ENCODE measurements around the gene SAMD8. TPM values are rescaled to one million over a fixed set of nuclear protein-coding genes. Genes with fewer than 3 reads are reported as not detected.

Gene SAMD8
- total RNA-seq, 4 donors from 2014 or later: 18.5 to 36.0 (median 24.6) TPM

DNA sequence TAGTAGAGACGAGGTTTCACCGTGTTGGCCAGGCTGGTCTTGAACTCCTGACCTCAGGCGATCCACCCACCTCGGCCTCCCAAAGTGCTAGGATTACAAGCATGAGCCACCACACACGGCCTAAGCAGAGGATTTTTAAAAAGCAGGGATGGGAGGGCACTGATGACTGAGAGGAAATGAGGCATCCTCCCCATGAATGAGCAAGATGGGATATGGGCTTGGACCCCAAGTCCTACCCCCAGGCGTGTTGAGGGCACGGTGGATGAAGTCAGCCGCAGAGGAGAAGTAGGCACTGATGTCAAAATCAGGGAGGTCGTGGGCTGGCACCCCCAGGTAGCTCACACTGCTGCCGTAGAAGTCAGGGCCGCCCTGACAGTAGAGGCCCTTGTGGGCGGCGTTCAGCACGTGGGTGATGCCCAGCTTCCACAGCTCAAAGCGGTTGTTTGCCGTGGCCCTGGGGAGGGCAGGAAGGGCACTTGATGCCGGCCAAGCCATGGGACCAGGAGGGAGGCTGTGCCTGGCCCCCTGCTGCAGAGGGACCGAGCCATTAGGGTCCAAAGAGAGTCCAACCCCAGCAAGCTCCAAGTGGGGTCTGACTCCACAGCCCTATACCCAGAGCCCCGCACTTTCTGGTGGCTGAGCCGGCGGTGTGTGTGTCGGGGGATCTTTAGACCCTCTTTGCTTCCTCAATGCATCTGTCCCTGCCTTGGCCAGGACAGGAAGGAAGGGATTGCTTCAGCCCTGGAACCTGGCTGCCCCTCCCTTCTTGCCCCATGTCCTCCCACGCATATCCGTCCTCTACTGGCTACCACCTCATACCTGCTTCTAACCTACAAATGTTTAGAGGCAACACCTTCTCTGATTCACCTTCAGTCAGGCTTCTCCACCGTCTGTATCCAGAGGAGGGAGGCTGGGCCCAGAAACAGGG, 3.4 kb upstream of the SAMD8 start:
- TF ChIP-seq POLR2A (IDR thresholded peaks at IDR 0.05): no peak
- TF ChIP-seq, protein P1, sequence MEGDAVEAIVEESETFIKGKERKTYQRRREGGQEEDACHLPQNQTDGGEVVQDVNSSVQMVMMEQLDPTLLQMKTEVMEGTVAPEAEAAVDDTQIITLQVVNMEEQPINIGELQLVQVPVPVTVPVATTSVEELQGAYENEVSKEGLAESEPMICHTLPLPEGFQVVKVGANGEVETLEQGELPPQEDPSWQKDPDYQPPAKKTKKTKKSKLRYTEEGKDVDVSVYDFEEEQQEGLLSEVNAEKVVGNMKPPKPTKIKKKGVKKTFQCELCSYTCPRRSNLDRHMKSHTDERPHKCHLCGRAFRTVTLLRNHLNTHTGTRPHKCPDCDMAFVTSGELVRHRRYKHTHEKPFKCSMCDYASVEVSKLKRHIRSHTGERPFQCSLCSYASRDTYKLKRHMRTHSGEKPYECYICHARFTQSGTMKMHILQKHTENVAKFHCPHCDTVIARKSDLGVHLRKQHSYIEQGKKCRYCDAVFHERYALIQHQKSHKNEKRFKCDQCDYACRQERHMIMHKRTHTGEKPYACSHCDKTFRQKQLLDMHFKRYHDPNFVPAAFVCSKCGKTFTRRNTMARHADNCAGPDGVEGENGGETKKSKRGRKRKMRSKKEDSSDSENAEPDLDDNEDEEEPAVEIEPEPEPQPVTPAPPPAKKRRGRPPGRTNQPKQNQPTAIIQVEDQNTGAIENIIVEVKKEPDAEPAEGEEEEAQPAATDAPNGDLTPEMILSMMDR (IDR thresholded peaks at IDR 0.05): no peak
- Histone ChIP-seq H3K4me1 (peaks cover 25 to 52% (median 31%) of the 10 kb centered on the region in 3 donors), H3K36me3 (no peaks in the 10 kb centered on the region), H3K27me3 (no peaks in the 10 kb centered on the region), H3K9me3 (no peaks in the 10 kb centered on the region), H3K27ac (peak overlapping the region in 1 of 4 donors; percentile 57), H3K4me3 (no peak overlapping the region)
- WGBS, 2 donors: 64 to 77% methylated on average over 12 to 19 of the region's 25 CpGs
- DNase-seq: no peak
- intact Hi-C loops (cut with DNase I): no loop called here

DNA sequence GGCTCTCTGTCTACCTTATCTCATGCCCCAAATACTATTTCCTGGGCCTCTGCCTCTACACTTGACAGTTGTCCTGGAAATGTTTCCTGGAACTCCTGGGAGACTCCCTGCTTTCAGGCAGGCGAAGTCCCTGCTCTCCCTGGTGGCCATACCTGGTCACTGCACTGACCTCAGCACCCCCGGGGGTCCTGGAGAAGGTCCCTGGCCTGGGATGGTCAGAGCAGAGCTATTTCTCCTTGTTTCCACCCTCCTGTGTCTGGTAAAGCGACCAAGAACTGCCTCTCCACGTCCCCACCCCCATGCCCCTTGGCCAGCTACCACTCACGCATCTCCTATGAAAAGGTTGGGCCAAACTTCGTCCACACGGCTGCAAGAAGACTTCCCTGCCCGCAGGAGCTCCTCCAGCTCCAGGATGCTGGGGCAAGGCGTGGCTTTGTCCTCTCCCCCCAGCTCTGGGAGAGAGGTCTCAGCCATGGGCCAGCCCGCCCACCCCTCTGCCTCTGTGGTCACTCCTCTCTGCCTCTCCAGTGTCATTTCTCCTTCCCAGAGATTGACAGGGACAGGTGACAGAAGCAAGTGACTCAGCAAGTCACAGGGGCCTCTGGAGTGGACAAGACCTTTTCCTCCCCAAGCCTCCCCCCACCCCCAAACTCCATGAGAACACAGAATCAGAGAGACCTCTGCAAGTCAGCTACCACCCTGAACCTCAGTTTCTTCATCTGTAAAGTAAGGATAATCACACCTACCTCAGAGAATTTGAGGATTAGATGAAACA, 2.6 kb upstream of the SAMD8 start:
- Histone ChIP-seq H3K9me3 (no peaks in the 10 kb centered on the region), H3K4me3 (no peak overlapping the region), H3K27ac (peak overlapping the region in 1 of 4 donors; percentile 57), H3K27me3 (no peaks in the 10 kb centered on the region), H3K36me3 (no peaks in the 10 kb centered on the region), H3K4me1 (peaks cover 17 to 52% (median 31%) of the 10 kb centered on the region in 3 donors)
- intact Hi-C loops (cut with DNase I): no loop called here
- WGBS, 2 donors: 53 to 67% methylated on average over 4 to 7 of the region's 10 CpGs
- TF ChIP-seq POLR2A (IDR thresholded peaks at IDR 0.05): no peak
- TF ChIP-seq, protein P1 (IDR thresholded peaks at IDR 0.05): peak in 5 of 6 experiments; percentile 33 to 68 (median 38)
- no peak for DNase-seq

DNA sequence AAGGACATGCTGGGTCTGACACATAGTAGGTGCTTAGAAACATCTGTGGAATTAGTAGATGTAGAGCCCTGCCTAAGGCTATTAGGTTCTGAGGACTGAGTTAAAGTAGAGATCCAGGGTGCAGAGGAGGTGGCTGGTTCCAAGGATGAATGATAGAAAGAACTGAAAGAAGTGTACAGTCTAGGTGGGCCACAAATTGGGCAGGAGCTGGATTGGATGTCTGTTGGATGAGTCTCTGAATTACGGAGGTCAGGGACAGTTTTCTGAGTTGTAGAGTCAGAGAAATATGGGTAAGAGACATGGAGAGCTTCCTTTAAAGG, 2.0 kb upstream of the SAMD8 start:
- intact Hi-C loops (cut with DNase I): no loop called here
- H3K27ac ChIP-seq: no peak overlapping the region
- WGBS, 2 donors: 81 to 94% methylated on average over 1 of the region's 1 CpG
- H3K9me3 ChIP-seq: no peaks in the 10 kb centered on the region
- H3K4me1 ChIP-seq: peaks cover 13 to 52% (median 30%) of the 10 kb centered on the region in 3 donors
- no peaks in the 10 kb centered on the region for H3K27me3 ChIP-seq
- H3K36me3 ChIP-seq: no peaks in the 10 kb centered on the region
- no peak overlapping the region for H3K4me3 ChIP-seq
- DNase-seq: no peak
- no peak for TF ChIP-seq POLR2A (IDR thresholded peaks at IDR 0.05)

DNA sequence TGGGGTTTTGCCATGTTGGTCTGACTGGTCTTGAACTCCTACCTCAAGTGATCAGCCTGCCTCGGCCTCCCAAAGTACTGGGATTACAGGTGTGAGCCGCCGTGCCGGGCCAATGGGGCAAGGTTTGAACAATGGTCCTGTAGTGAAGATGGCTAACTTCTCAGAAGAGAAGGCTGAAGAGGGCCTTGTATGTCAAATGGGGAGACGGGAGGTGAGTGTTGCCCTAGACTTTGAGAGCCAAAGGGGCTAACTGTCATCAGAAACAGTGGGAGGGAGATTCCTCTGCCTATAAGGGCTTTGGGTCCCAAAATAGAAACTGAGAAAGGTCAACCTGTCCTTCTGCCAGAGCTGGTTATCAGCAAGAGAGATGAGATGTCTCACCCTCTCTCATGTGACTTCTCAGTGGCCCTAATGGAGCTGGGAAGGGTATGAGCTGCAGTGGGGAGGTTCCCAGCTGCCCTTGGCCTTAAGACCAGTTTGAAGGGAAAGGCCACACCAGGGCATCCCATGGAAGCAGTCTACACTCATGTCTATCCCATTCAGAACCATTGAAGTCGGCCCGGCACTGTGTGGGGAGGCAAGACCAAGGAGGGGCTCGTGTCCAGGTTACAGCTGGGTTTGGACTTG, 1.3 kb upstream of the SAMD8 start:
- Histone ChIP-seq H3K4me3 (no peak overlapping the region), H3K36me3 (no peaks in the 10 kb centered on the region), H3K9me3 (no peaks in the 10 kb centered on the region), H3K4me1 (peaks cover 6 to 52% (median 30%) of the 10 kb centered on the region in 3 donors), H3K27me3 (no peaks in the 10 kb centered on the region), H3K27ac (peak overlapping the region; percentile 97 to 100 (median 99))
- TF ChIP-seq, protein P1 (IDR thresholded peaks at IDR 0.05): no peak
- no peak for TF ChIP-seq POLR2A (IDR thresholded peaks at IDR 0.05)
- 98 to 99% methylated on average over 4 to 8 of the region's 8 CpGs for WGBS, 2 donors
- no peak for DNase-seq
- intact Hi-C loops (cut with DNase I): no loop called here

DNA sequence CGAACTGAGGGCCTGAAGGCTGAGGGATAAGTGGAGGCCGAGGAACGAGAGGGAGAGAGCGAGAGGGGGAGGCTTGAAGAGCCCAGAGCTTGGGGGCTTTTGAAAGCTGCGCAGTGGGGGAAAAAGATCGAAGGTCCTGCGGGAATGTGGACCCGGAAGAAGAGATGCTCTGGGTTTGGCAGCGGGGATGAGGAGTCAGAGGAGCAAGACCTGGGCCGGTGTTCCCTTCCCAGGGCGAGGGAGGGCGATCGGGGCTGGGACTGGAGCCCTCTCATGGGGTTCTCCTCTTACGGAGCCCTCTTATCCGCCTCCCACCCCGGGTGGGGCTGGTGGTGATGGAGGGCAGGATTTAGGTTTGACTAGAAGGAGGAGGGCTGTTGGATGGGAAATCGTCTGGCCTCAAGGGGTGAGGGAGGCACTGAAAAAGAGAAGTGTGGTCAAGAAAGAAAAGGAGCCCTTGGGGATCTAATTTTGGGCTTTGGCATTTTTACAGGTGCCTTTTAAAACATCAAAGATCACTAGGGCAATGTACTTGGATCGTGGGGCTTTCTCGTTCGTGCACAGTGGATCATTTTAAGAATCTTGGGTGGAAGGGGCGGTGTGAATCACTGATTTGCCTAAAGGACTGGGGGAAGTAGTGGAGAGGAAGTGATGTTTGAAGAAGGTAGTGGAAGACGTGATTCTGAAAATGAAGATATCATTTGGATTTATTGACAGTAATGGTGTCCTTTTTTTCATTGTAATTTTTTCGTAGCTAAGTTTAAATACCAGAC, 637 bp downstream of the SAMD8 start:
- 1 to 2% methylated on average over 23 of the region's 23 CpGs for WGBS, 2 donors
- H3K27me3 ChIP-seq: no peaks in the 10 kb centered on the region
- DNase-seq: no peak
- peak overlapping the region; percentile 79 to 98 (median 94) for H3K4me3 ChIP-seq
- peaks cover 5 to 66% (median 39%) of the 10 kb centered on the region in 3 donors for H3K4me1 ChIP-seq
- H3K27ac ChIP-seq: peak overlapping the region; percentile 97 to 100 (median 99)
- no peaks in the 10 kb centered on the region for H3K36me3 ChIP-seq
- no peak for TF ChIP-seq POLR2A (IDR thresholded peaks at IDR 0.05)
- TF ChIP-seq, protein P1 (IDR thresholded peaks at IDR 0.05): no peak
- H3K9me3 ChIP-seq: no peaks in the 10 kb centered on the region
- intact Hi-C loops (cut with DNase I): no loop called here
